Measurements from ENCODE around the gene FGB.

DNA sequence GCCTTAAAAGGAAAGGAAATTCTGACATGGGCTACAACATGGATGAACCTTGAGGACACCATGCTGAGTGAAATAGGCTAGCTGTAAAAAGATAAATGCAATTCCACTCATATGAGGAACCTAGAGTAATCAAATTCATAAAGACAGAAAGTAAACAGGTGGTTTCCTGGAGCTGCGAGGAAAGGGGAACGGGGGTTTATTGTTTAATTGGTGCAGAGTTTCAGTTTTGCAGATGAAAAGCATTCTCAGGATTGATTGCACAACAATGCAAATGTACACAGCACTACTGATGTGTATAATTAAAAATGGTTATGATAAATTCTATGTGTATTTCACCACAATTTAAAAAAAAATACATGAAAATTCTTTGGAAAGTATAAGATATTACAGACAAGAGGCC lies 36.7 kb upstream of the FGB start:
- TF ChIP-seq, protein P1, sequence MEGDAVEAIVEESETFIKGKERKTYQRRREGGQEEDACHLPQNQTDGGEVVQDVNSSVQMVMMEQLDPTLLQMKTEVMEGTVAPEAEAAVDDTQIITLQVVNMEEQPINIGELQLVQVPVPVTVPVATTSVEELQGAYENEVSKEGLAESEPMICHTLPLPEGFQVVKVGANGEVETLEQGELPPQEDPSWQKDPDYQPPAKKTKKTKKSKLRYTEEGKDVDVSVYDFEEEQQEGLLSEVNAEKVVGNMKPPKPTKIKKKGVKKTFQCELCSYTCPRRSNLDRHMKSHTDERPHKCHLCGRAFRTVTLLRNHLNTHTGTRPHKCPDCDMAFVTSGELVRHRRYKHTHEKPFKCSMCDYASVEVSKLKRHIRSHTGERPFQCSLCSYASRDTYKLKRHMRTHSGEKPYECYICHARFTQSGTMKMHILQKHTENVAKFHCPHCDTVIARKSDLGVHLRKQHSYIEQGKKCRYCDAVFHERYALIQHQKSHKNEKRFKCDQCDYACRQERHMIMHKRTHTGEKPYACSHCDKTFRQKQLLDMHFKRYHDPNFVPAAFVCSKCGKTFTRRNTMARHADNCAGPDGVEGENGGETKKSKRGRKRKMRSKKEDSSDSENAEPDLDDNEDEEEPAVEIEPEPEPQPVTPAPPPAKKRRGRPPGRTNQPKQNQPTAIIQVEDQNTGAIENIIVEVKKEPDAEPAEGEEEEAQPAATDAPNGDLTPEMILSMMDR (IDR thresholded peaks at IDR 0.05), result no peak
- no peak for TF ChIP-seq ZFX (IDR thresholded peaks at IDR 0.05; ENCODE audit: borderline replicate concordance)
